MCF 10A (cell line): ENCODE results near the gene PPP1R3G. TPM values are rescaled to one million over a fixed set of nuclear protein-coding genes. Genes with fewer than 3 reads are reported as not detected.
A peak's percentile ranks its signal among the peaks of the same experiment; 100 is the strongest.

Experiments
- BruUV-seq: library from RNA; stranded (reverse); fragments of 400-500 nt; replicated peaks from 2 replicates; lab custom pipeline; 2021; lab: Mats Ljungman, UMichigan
- CTCF ChIA-PET: fragments of 300-600 bp; sonication (Branson Sonifier 250); formaldehyde crosslinking; extraction: SDS; loops from one replicate; lab custom pipeline; 2021; ENCODE audit warnings: antibody characterized with exemption, inconsistent platforms; lab: Yijun Ruan, JAX
- POLR2A ChIA-PET: fragments of 300-600, 350-650 bp; sonication (Branson Sonifier 250); formaldehyde crosslinking; extraction: SDS; loops from one replicate; lab custom pipeline; 2020; ENCODE audit warnings: antibody characterized with exemption, inconsistent platforms; lab: Yijun Ruan, JAX
- DNase-seq: peaks from one replicate; pipeline ENCODE4 v3.0.0-alpha.2; 2018; ENCODE audit not compliant: unreplicated experiment
- H3K27ac Mint-ChIP-seq: one replicate; pipeline ENCODE4 v1.8.0; 2022; ENCODE audit warnings: mild to moderate bottlenecking, low read depth, mixed read lengths; ENCODE audit not compliant: unreplicated experiment
- H3K27me3 Mint-ChIP-seq: one replicate; pipeline ENCODE4 v1.8.0; 2022; ENCODE audit warnings: mixed read lengths; ENCODE audit not compliant: insufficient read depth, unreplicated experiment
- H3K36me3 Mint-ChIP-seq: one replicate; pipeline ENCODE4 v1.8.0; 2022; ENCODE audit warnings: mild to moderate bottlenecking, moderate library complexity, mixed read lengths; ENCODE audit not compliant: insufficient read depth, unreplicated experiment
- H3K4me1 Mint-ChIP-seq: one replicate; pipeline ENCODE4 v1.8.0; 2022; ENCODE audit warnings: mixed read lengths; ENCODE audit not compliant: insufficient read depth, unreplicated experiment
- H3K4me3 Mint-ChIP-seq: one replicate; pipeline ENCODE4 v1.8.0; 2022; ENCODE audit warnings: mild to moderate bottlenecking, moderate library complexity, mixed read lengths; ENCODE audit not compliant: unreplicated experiment
- H3K9me3 Mint-ChIP-seq: one replicate; pipeline ENCODE4 v1.8.0; 2022; ENCODE audit warnings: mixed read lengths; ENCODE audit not compliant: unreplicated experiment
- CTCF ChIP-seq: fragments of 200-600 bp; IDR thresholded peaks from one replicate; pipeline ENCODE4 v1.8.0; 2022; ENCODE audit warnings: antibody characterized with exemption, mild to moderate bottlenecking; ENCODE audit not compliant: unreplicated experiment
- intact Hi-C: fragments of 100-400 bp; cut with micrococcal nuclease; formaldehyde crosslinking; loops from 2 replicates; pipeline ENCODE4 v1.14.1; 2022
- total RNA-seq: library from RNA; stranded (reverse); gene quantifications from 2 replicates; pipeline ENCODE4 v1.2.3, GENCODE V29; 2022

PPP1R3G gene
- total RNA-seq, 1 experiment from 2014 or later = 0.07 TPM

GRCh38 chr6:5124526-5124925 is 39.4 kb downstream of the PPP1R3G start:
- H3K4me1 Mint-ChIP-seq = peaks cover 18% of the 10 kb centered on the region
- BruUV-seq = no TSS peak
- CTCF ChIA-PET = no interaction called here
- H3K4me3 Mint-ChIP-seq = no peak overlapping the region
- H3K27me3 Mint-ChIP-seq = no peaks in the 10 kb centered on the region
- POLR2A ChIA-PET = no interaction called here
- no peaks in the 10 kb centered on the region for H3K36me3 Mint-ChIP-seq
- TF ChIP-seq CTCF = no peak
- no peak for DNase-seq
- H3K27ac Mint-ChIP-seq = no peak overlapping the region
- intact Hi-C loops = no loop called here
- no peaks in the 10 kb centered on the region for H3K9me3 Mint-ChIP-seq

GRCh38 chr6:5125152-5126006 is 40.2 kb downstream of the PPP1R3G start:
- ChIA-PET POLR2A (no interaction called here), CTCF (no interaction called here)
- intact Hi-C loops = no loop called here
- no TSS peak for BruUV-seq
- Mint-ChIP-seq H3K36me3 (peaks cover 6% of the 10 kb centered on the region), H3K27me3 (no peaks in the 10 kb centered on the region), H3K27ac (peak overlapping the region; percentile 59), H3K4me1 (peaks cover 18% of the 10 kb centered on the region), H3K4me3 (peak overlapping the region; percentile 36), H3K9me3 (no peaks in the 10 kb centered on the region)
- no peak for TF ChIP-seq CTCF
- DNase-seq = peak; percentile 81

GRCh38 chr6:5126214-5126613 is 41.1 kb downstream of the PPP1R3G start:
- Mint-ChIP-seq H3K9me3 (no peaks in the 10 kb centered on the region), H3K27ac (peak overlapping the region; percentile 59), H3K36me3 (peaks cover 6% of the 10 kb centered on the region), H3K4me3 (no peak overlapping the region), H3K27me3 (no peaks in the 10 kb centered on the region), H3K4me1 (peaks cover 18% of the 10 kb centered on the region)
- POLR2A ChIA-PET = no interaction called here
- no peak for DNase-seq
- TF ChIP-seq CTCF = no peak
- CTCF ChIA-PET = no interaction called here
- no TSS peak for BruUV-seq
- intact Hi-C loops = no loop called here

GRCh38 chr6:5127106-5127687 is 42.1 kb downstream of the PPP1R3G start:
- ChIA-PET POLR2A (interaction anchor here (0.7 kb wide), 1 partner anchor 168 kb away, joined by 4 read pairs; no protein-coding TSS in a partner anchor), CTCF (interaction anchor here (0.7 kb wide), 1 partner anchor 70 kb away, joined by 3 read pairs; no protein-coding TSS in a partner anchor)
- Mint-ChIP-seq H3K4me1 (peaks cover 18% of the 10 kb centered on the region), H3K4me3 (no peak overlapping the region), H3K9me3 (no peaks in the 10 kb centered on the region), H3K36me3 (peaks cover 6% of the 10 kb centered on the region), H3K27ac (no peak overlapping the region), H3K27me3 (no peaks in the 10 kb centered on the region)
- no peak for DNase-seq
- intact Hi-C loops = no loop called here
- no peak for TF ChIP-seq CTCF
- BruUV-seq = no TSS peak
